Measurements from ENCODE around the gene LRCOL1. TPM values are rescaled to one million over a fixed set of nuclear protein-coding genes. Genes with fewer than 3 reads are reported as not detected.

The LRCOL1 gene
- total RNA-seq, 2 experiments from 2014 or later: not detected

- DNase-seq (no peak), ATAC-seq (no peak)
- no peaks in the 10 kb centered on the region for H3K27me3 Mint-ChIP-seq
- POLR2A ChIA-PET: no interaction called here
- no peaks in the 10 kb centered on the region for H3K4me1 Mint-ChIP-seq
- intact Hi-C loops (cut with DNase I, micrococcal nuclease): no loop called here
- CTCF ChIA-PET: no interaction called here
- H3K36me3 Mint-ChIP-seq (ENCODE audit: low read depth): peaks cover 9% of the 10 kb centered on the region
- H3K9me3 Mint-ChIP-seq (ENCODE audit: low read depth): no peaks in the 10 kb centered on the region
- H3K27ac Mint-ChIP-seq: no peak overlapping the region
- no peak overlapping the region for H3K4me3 Mint-ChIP-seq
These were observed 26.6 kb downstream of the LRCOL1 start for GRCh38 chr12:132583736-132584135.

GRCh38 chr12:132583411-132583710, 27.0 kb downstream of the LRCOL1 start:
- no peak for ATAC-seq
- Mint-ChIP-seq H3K27me3 (no peaks in the 10 kb centered on the region), H3K4me3 (no peak overlapping the region), H3K9me3 (ENCODE audit: low read depth) (no peaks in the 10 kb centered on the region), H3K36me3 (ENCODE audit: low read depth) (peaks cover 11% of the 10 kb centered on the region), H3K4me1 (no peaks in the 10 kb centered on the region), H3K27ac (no peak overlapping the region)
- intact Hi-C loops (cut with DNase I, micrococcal nuclease): no loop called here
- no peak for DNase-seq
- ChIA-PET POLR2A (no interaction called here), CTCF (no interaction called here)

- DNase-seq: no peak
- ChIA-PET POLR2A (no interaction called here), CTCF (no interaction called here)
- intact Hi-C loops (cut with DNase I, micrococcal nuclease): no loop called here
- Mint-ChIP-seq H3K27me3 (no peaks in the 10 kb centered on the region), H3K27ac (no peak overlapping the region), H3K4me1 (no peaks in the 10 kb centered on the region), H3K4me3 (no peak overlapping the region), H3K36me3 (ENCODE audit: low read depth) (peaks cover 13% of the 10 kb centered on the region), H3K9me3 (ENCODE audit: low read depth) (no peaks in the 10 kb centered on the region)
- ATAC-seq: no peak
These were observed 27.6 kb downstream of the LRCOL1 start for GRCh38 chr12:132582582-132583410.

- Mint-ChIP-seq H3K4me1 (no peaks in the 10 kb centered on the region), H3K36me3 (ENCODE audit: low read depth) (peaks cover 14% of the 10 kb centered on the region), H3K4me3 (no peak overlapping the region), H3K27me3 (no peaks in the 10 kb centered on the region), H3K27ac (no peak overlapping the region), H3K9me3 (ENCODE audit: low read depth) (no peaks in the 10 kb centered on the region)
- DNase-seq (no peak), ATAC-seq (no peak)
- intact Hi-C loops (cut with DNase I, micrococcal nuclease): no loop called here
- CTCF ChIA-PET: no interaction called here
- POLR2A ChIA-PET: no interaction called here
These were observed 28.3 kb downstream of the LRCOL1 start for GRCh38 chr12:132582058-132582420.

- Mint-ChIP-seq H3K4me1 (no peaks in the 10 kb centered on the region), H3K27me3 (no peaks in the 10 kb centered on the region), H3K27ac (no peak overlapping the region), H3K9me3 (ENCODE audit: low read depth) (no peaks in the 10 kb centered on the region), H3K36me3 (ENCODE audit: low read depth) (peaks cover 14% of the 10 kb centered on the region), H3K4me3 (no peak overlapping the region)
- no peak for ATAC-seq
- ChIA-PET CTCF (no interaction called here), POLR2A (no interaction called here)
- intact Hi-C loops (cut with DNase I, micrococcal nuclease): no loop called here
- DNase-seq: no peak
These were observed 28.9 kb downstream of the LRCOL1 start for GRCh38 chr12:132581348-132582057.

GRCh38 chr12:132580701-132581292, 29.6 kb downstream of the LRCOL1 start:
- H3K9me3 Mint-ChIP-seq (ENCODE audit: low read depth): no peaks in the 10 kb centered on the region
- ChIA-PET CTCF (no interaction called here), POLR2A (no interaction called here)
- H3K36me3 Mint-ChIP-seq (ENCODE audit: low read depth): peaks cover 14% of the 10 kb centered on the region
- no peak for DNase-seq
- no peaks in the 10 kb centered on the region for H3K27me3 Mint-ChIP-seq
- H3K27ac Mint-ChIP-seq: no peak overlapping the region
- no peak overlapping the region for H3K4me3 Mint-ChIP-seq
- intact Hi-C loops (cut with DNase I, micrococcal nuclease): no loop called here
- ATAC-seq: no peak
- no peaks in the 10 kb centered on the region for H3K4me1 Mint-ChIP-seq

- POLR2A ChIA-PET: no interaction called here
These were observed 30.6 kb downstream of the LRCOL1 start for GRCh38 chr12:132579744-132580143.

GRCh38 chr12:132578826-132579225, 31.6 kb downstream of the LRCOL1 start:
- no peaks in the 10 kb centered on the region for H3K4me1 Mint-ChIP-seq
- no peaks in the 10 kb centered on the region for H3K9me3 Mint-ChIP-seq (ENCODE audit: low read depth)
- intact Hi-C loops (cut with DNase I, micrococcal nuclease): no loop called here
- ChIA-PET CTCF (interaction anchor here (0.7 kb wide), 1 partner anchor 38 kb away, joined by 3 read pairs; no protein-coding TSS in a partner anchor), POLR2A (interaction anchor here (0.5 kb wide), 1 partner anchor 891 kb away, joined by 3 read pairs; no protein-coding TSS in a partner anchor)
- H3K27ac Mint-ChIP-seq: no peak overlapping the region
- DNase-seq (no peak), ATAC-seq (no peak)
- H3K4me3 Mint-ChIP-seq: no peak overlapping the region
- no peaks in the 10 kb centered on the region for H3K27me3 Mint-ChIP-seq
- peaks cover 12% of the 10 kb centered on the region for H3K36me3 Mint-ChIP-seq (ENCODE audit: low read depth)

More at GRCh38 chr12:132579744-132580143, 30.6 kb downstream of the LRCOL1 start:
- CTCF ChIA-PET: interaction anchor here (0.6 kb wide), 1 partner anchor 18 kb away, joined by 3 read pairs; no protein-coding TSS in a partner anchor
- Mint-ChIP-seq H3K36me3 (ENCODE audit: low read depth) (peaks cover 14% of the 10 kb centered on the region), H3K27me3 (no peaks in the 10 kb centered on the region), H3K4me3 (no peak overlapping the region), H3K27ac (no peak overlapping the region), H3K9me3 (ENCODE audit: low read depth) (no peaks in the 10 kb centered on the region), H3K4me1 (no peaks in the 10 kb centered on the region)
- intact Hi-C loops (cut with DNase I, micrococcal nuclease): no loop called here
- ATAC-seq (no peak), DNase-seq (no peak)

- Mint-ChIP-seq H3K9me3 (ENCODE audit: low read depth) (no peaks in the 10 kb centered on the region), H3K27ac (no peak overlapping the region), H3K27me3 (no peaks in the 10 kb centered on the region), H3K36me3 (ENCODE audit: low read depth) (peaks cover 10% of the 10 kb centered on the region), H3K4me3 (no peak overlapping the region), H3K4me1 (no peaks in the 10 kb centered on the region)
- intact Hi-C loops (cut with DNase I, micrococcal nuclease): no loop called here
- ChIA-PET POLR2A (interaction anchor here (0.5 kb wide), 1 partner anchor 890 kb away, joined by 3 read pairs; no protein-coding TSS in a partner anchor), CTCF (interaction anchor here (0.7 kb wide), 1 partner anchor 599 kb away, joined by 3 read pairs; no protein-coding TSS in a partner anchor)
- ATAC-seq (no peak), DNase-seq (no peak)
These were observed 32.3 kb downstream of the LRCOL1 start for GRCh38 chr12:132578118-132578517.

- Mint-ChIP-seq H3K9me3 (ENCODE audit: low read depth) (no peaks in the 10 kb centered on the region), H3K27me3 (no peaks in the 10 kb centered on the region), H3K36me3 (ENCODE audit: low read depth) (peaks cover 10% of the 10 kb centered on the region), H3K27ac (no peak overlapping the region), H3K4me1 (no peaks in the 10 kb centered on the region), H3K4me3 (no peak overlapping the region)
- ATAC-seq (no peak), DNase-seq (no peak)
- CTCF ChIA-PET: interaction anchor here (0.7 kb wide), 1 partner anchor 599 kb away, joined by 3 read pairs; no protein-coding TSS in a partner anchor
- POLR2A ChIA-PET: no interaction called here
- intact Hi-C loops (cut with DNase I, micrococcal nuclease): no loop called here
These were observed 33.0 kb downstream of the LRCOL1 start for GRCh38 chr12:132577191-132577920.

GRCh38 chr12:132576701-132577100, 33.7 kb downstream of the LRCOL1 start:
- CTCF ChIA-PET: no interaction called here
- intact Hi-C loops (cut with DNase I, micrococcal nuclease): no loop called here
- Mint-ChIP-seq H3K27ac (no peak overlapping the region), H3K4me3 (no peak overlapping the region), H3K36me3 (ENCODE audit: low read depth) (peaks cover 10% of the 10 kb centered on the region), H3K27me3 (no peaks in the 10 kb centered on the region), H3K9me3 (ENCODE audit: low read depth) (no peaks in the 10 kb centered on the region), H3K4me1 (no peaks in the 10 kb centered on the region)
- POLR2A ChIA-PET: no interaction called here
- no peak for ATAC-seq
- no peak for DNase-seq
